ENCODE measurements around the gene MYO18B. TPM values are rescaled to one million over a fixed set of nuclear protein-coding genes. Genes with fewer than 3 reads are reported as not detected.

Gene MYO18B
- total RNA-seq, 1 donor from 2014 or later: not detected

GRCh38 chr22:25902402-25902801 is 160.4 kb downstream of the MYO18B start:
- H3K27ac ChIP-seq: no peak overlapping the region
- H3K4me3 ChIP-seq: no peak overlapping the region
- no peaks in the 10 kb centered on the region for H3K9me3 ChIP-seq
- intact Hi-C loops (cut with DNase I): no loop called here
- peak in 1 of 2 donors; percentile 77 for DNase-seq (ENCODE audit: extremely low spot score in 2 of 2)
- no peaks in the 10 kb centered on the region for H3K4me1 ChIP-seq
- no peaks in the 10 kb centered on the region for H3K27me3 ChIP-seq
- no peaks in the 10 kb centered on the region for H3K36me3 ChIP-seq
- TF ChIP-seq POLR2AphosphoS5 (IDR thresholded peaks at IDR 0.05; ENCODE audit: insufficient read depth in 1 of 2, low read depth in 1 of 2) (no peak), POLR2A (IDR thresholded peaks at IDR 0.05) (no peak), CTCF (IDR thresholded peaks at IDR 0.05) (no peak)

DNA sequence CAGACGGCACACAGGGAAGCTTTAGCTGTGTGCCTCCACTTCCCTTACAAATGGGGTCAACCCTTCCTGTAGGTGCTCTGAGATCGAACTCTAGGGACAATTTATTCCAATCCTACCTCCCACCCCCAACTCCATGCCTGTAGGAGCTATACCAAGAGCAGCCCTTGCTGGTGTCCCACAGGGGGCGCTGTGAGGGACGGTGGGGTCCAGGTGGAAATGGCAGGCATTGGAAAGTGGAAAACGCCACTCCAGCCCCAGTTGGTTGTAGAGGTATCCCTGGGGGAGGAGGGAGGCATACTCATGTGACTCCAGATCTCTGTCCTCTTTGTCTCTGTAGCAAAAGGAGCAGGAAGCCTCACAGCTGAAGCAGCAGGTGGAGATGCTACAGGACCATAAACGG is 161.3 kb downstream of the MYO18B start:
- intact Hi-C loops (cut with DNase I): no loop called here
- no peaks in the 10 kb centered on the region for H3K36me3 ChIP-seq

DNA sequence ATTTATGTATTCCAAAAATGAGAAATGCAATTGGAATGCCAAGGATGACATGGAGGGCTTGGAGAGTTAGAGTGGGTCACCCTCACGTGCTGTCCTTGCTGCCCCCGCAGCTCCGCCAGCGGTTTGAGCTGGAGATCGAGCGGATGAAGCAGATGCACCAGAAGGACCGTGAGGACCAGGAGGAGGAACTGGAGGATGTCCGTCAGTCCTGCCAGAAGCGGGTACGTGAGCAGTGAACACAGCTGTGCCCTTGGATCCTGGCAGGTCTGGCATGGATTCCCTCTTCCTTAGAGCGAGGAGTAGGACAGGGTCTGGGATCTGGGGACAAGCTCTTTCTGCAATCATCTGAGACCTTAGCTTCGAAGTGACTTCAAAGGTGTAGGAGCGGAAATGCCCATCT is 166.2 kb downstream of the MYO18B start:
- Histone ChIP-seq H3K9me3 (no peaks in the 10 kb centered on the region), H3K27ac (no peak overlapping the region), H3K4me1 (no peaks in the 10 kb centered on the region), H3K36me3 (no peaks in the 10 kb centered on the region), H3K4me3 (no peak overlapping the region), H3K27me3 (no peaks in the 10 kb centered on the region)
- no peak for DNase-seq (ENCODE audit: extremely low spot score in 2 of 2)
- TF ChIP-seq POLR2A (IDR thresholded peaks at IDR 0.05): no peak
- TF ChIP-seq POLR2AphosphoS5 (IDR thresholded peaks at IDR 0.05; ENCODE audit: insufficient read depth in 1 of 2, low read depth in 1 of 2): no peak
- no peak for TF ChIP-seq CTCF (IDR thresholded peaks at IDR 0.05)
- intact Hi-C loops (cut with DNase I): no loop called here

More for the DNA sequence above, 161.3 kb downstream of the MYO18B start:
- Histone ChIP-seq H3K9me3 (no peaks in the 10 kb centered on the region), H3K27ac (no peak overlapping the region), H3K27me3 (no peaks in the 10 kb centered on the region), H3K4me3 (no peak overlapping the region), H3K4me1 (no peaks in the 10 kb centered on the region)
- TF ChIP-seq POLR2A (IDR thresholded peaks at IDR 0.05) (no peak), POLR2AphosphoS5 (IDR thresholded peaks at IDR 0.05; ENCODE audit: insufficient read depth in 1 of 2, low read depth in 1 of 2) (no peak), CTCF (IDR thresholded peaks at IDR 0.05) (no peak)
- DNase-seq (ENCODE audit: extremely low spot score in 2 of 2): no peak

GRCh38 chr22:25908755-25909154 is 166.8 kb downstream of the MYO18B start:
- Histone ChIP-seq H3K27me3 (no peaks in the 10 kb centered on the region), H3K27ac (no peak overlapping the region), H3K36me3 (no peaks in the 10 kb centered on the region)

More at GRCh38 chr22:25908755-25909154, 166.8 kb downstream of the MYO18B start:
- no peaks in the 10 kb centered on the region for H3K4me1 ChIP-seq
- no peak for DNase-seq (ENCODE audit: extremely low spot score in 2 of 2)
- H3K4me3 ChIP-seq: no peak overlapping the region
- intact Hi-C loops (cut with DNase I): no loop called here
- TF ChIP-seq CTCF (IDR thresholded peaks at IDR 0.05) (no peak), POLR2AphosphoS5 (IDR thresholded peaks at IDR 0.05; ENCODE audit: insufficient read depth in 1 of 2, low read depth in 1 of 2) (no peak), POLR2A (IDR thresholded peaks at IDR 0.05) (no peak)
- no peaks in the 10 kb centered on the region for H3K9me3 ChIP-seq

All from vagina (tissue), 2 donors.